GM12873 (cell line): ENCODE results near the gene DNAJC8.

Experiments used
- TF ChIP-seq, protein P1 (sequence below): IDR thresholded peaks from 2 replicates; pipeline ENCODE4 v1.5.1; 2012; ENCODE audit warnings: low read depth, mild to moderate bottlenecking, moderate library complexity, low read length, control low read depth; ENCODE audit not compliant: insufficient read depth; ENCODE audit errors: missing control alignments

The DNAJC8 gene

DNA sequence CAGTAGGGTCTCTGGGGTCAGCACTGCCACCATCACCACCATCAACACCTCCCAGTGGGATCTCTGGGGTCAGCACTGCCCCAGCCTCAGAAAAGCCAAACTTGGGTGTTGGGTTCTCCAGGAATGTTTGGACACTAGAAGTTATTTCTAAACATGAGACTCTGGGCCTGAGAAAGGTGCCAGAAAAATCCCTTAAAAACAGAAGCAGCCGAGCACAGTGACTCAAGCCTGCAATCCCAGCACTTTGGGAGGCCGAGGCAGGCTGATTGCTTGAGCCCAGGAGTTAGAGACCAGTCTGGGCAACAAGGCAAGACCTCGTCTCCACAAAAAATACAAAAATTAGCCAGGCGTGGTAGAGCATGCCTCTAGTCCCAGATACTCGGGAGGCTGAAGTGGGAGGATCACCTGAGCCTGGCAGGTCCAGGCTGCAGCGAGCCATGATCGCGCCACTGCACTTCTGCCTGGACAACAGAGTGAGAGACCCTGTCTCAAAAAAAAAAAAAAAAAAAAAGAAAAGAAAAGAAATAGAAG is 56.8 kb downstream of the DNAJC8 start:
- TF ChIP-seq, protein P1, sequence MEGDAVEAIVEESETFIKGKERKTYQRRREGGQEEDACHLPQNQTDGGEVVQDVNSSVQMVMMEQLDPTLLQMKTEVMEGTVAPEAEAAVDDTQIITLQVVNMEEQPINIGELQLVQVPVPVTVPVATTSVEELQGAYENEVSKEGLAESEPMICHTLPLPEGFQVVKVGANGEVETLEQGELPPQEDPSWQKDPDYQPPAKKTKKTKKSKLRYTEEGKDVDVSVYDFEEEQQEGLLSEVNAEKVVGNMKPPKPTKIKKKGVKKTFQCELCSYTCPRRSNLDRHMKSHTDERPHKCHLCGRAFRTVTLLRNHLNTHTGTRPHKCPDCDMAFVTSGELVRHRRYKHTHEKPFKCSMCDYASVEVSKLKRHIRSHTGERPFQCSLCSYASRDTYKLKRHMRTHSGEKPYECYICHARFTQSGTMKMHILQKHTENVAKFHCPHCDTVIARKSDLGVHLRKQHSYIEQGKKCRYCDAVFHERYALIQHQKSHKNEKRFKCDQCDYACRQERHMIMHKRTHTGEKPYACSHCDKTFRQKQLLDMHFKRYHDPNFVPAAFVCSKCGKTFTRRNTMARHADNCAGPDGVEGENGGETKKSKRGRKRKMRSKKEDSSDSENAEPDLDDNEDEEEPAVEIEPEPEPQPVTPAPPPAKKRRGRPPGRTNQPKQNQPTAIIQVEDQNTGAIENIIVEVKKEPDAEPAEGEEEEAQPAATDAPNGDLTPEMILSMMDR, result no peak

DNA sequence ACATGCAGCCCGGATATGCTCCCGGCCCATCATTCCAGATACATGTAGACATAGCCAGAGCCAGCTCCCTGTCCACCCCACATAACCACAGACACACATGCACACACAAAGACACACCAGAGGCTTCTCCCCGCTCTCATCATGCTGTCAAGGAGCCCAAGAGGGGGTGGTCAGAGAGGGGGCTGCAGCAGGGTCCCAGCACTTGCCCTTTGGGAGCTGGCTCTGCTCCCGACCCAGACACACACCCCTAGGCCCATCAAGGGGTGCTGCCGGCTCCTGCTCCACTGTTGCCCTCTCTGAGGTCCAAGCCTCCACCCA is 58.9 kb downstream of the DNAJC8 start:
- TF ChIP-seq, protein P1, result no peak

DNA sequence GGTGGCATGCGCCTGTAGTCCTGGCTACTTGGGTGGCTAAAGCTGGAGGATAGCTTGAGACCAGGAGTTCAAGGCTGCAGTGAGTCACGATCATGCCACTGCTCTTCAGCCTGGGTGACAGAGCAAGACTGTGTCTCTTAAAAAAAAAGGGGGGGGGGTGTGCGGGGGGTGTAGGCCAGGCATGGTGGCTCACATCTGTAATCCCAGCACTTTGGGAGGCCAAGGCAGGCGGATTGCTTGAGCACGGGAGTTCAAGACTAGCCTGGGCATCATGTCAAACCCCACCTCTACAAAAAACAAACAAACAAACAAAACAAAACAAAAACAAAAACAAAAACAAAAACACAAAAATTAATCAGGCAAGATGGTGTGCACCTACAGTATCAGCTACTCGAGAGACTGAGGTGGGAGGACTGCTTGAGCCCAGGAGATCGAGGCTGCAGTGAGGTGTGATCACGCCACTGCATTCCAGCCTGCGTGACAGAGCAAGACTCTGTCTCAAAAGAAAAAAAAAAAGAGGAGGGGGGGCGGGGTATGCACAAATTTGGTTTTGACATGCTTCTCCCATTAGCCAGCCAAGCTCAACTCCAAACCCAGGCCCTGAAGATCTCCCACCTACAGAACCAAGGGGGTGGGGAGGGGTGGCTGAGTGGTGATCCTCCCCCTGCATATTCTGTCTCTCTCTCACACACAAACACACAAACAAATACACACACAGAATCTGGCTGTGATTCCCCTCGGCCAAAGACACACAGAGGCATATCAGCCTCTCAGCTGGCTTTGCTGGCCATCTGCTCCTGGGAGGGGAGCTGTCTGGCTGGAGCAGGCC is 59.5 kb downstream of the DNAJC8 start:
- TF ChIP-seq, protein P1, result no peak

DNA sequence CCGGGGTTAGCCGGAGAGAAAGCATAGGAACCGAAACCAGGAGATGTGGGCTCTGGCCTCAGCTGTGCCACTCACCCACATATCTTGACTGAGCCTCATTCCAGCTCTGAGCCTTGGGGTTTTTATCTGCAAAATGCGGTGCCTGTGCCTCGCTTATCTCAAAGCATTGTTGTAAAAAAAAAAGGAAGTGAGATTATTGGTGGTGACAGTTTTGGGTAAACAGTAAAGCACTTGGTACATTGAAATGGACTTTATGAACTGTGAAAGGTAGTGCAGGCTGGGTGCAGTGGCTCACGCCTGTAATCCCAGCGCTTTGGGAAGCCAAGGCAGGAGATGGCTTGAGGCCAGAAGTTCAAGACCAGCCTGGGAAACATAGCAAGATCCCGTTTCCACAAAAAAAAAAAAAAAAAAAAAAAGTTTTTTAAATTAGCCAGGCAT is 60.1 kb downstream of the DNAJC8 start:
- TF ChIP-seq, protein P1, result no peak

DNA sequence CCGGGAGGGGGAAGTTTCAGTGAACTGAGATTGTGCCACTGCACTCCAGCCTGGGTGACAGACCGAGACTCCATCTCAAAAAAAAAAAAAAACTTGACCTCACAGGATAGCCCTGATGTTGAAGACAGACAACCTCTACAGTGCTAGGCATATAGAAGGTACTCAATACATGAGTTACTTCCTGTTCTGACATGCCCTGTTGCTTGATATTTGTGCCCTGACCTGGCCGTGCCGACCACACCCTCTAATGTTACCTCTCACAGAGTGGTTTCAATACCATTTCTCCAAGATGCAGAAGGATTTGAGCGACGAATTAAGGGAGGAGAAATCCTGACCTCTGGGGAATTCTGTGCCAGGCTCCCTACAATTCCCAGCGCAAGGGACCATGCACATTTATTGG is 61.6 kb downstream of the DNAJC8 start:
- TF ChIP-seq, protein P1, result no peak

DNA sequence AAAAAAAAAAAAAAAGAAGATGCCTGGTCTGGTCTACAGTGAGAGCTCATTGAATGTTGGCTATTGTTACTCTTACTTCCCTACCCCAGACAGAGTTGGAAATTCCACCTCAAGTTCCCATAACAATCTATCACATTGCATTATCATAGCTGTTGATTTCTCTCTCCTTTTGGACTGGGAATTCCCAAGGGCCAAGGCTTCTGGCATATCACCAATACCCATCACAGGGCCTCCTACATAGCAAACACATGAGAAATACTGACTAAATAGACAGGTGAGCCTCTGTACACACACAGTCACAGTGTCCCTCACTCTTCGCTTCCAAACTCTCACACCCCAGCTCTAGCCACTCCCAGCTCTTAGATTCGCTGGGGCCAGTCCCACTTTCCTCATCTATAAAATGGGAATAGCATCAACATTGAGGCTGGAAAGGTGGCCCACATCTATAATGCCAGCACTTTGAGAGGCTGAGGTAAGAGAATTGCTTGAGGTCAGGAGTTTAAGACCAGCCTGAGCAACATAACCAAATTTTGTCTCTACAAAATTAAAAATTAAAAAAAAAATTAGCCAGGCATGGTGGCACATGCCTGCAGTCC is 62.7 kb downstream of the DNAJC8 start:
- TF ChIP-seq, protein P1, result no peak

DNA sequence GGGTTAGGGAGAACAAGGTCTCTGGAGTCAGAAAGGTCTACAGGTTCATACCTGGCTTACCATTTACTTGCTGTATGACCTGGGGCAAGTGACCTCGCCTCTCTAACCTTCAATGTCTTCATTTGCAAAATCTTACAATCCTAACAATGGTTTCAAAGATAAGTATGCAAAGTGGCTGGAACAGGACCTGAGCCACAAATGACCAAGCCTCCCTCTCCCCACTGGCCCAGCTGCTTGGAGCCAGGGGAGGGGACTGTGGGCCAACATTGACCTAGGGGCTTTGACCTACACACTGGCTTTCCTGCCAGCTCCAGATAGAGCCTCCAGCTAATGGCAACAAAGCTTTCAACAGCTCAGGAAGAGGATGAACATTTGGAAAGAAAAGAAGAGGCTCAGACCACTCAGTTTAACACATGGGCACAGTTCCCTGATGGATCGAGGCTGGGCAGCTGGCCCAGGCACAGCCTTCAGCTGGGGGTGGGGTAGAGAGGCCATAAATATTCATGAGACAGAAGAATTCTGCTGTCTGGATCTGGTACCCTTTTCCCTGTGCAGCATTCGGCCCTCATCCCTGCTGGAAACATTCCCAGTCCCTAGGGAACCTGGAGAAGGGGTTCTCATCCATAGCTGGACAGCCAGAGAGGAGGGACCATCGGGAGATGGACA is 69.2 kb downstream of the DNAJC8 start:
- TF ChIP-seq, protein P1, result no peak
